Naive B cell (primary cell): ENCODE measurements around the gene DDX47. TPM values are rescaled to one million over a fixed set of nuclear protein-coding genes. Genes with fewer than 3 reads are reported as not detected.
"Not testable (repeated sequence)": the region's sequence is repeated elsewhere in the genome, so short reads cannot be mapped to it uniquely, and the experiment has no call there.

ENCODE experiments used
- ATAC-seq, 2 donors: fragments of 150-1000 bp; cut with Tn5 transposase; 2 replicates each; pipeline ENCODE4 v1.10.0; 2021; ENCODE audit warnings: low read depth in 2 of 2, mild to moderate bottlenecking in 2 of 2, moderate library complexity in 2 of 2
- DNase-seq: peaks from one replicate; pipeline ENCODE4 v3.0.0; 2022
- H3K27ac Mint-ChIP-seq, 6 donors: one replicate each; pipeline ENCODE4 v1.8.0; 2020 to 2022; ENCODE audit warnings: mild to moderate bottlenecking in 6 of 6, mixed read lengths in 6 of 6, moderate library complexity in 5 of 6, inconsistent platforms in 2 of 6
- H3K27me3 Mint-ChIP-seq, 3 donors: one replicate each; pipeline ENCODE4 v1.8.0; 2021 to 2022; ENCODE audit warnings: mixed read lengths in 3 of 3, mild to moderate bottlenecking in 1 of 3
- H3K36me3 Mint-ChIP-seq, 2 donors: one replicate each; pipeline ENCODE4 v1.8.0; 2020 to 2022; ENCODE audit warnings: mixed read lengths in 2 of 2, inconsistent platforms in 1 of 2, mild to moderate bottlenecking in 1 of 2
- H3K4me1 Mint-ChIP-seq, 3 donors: one replicate each; pipeline ENCODE4 v1.8.0; 2020 to 2022; ENCODE audit warnings: mixed read lengths in 3 of 3, inconsistent platforms in 1 of 3, mild to moderate bottlenecking in 1 of 3, moderate library complexity in 1 of 3
- H3K4me3 Mint-ChIP-seq, 8 donors: one replicate each; pipeline ENCODE4 v1.8.0; 2020 to 2022; ENCODE audit warnings: mild to moderate bottlenecking in 8 of 8, mixed read lengths in 8 of 8, moderate library complexity in 8 of 8, inconsistent platforms in 2 of 8
- H3K9me3 Mint-ChIP-seq, 7 donors: one replicate each; pipeline ENCODE4 v1.8.0; 2020 to 2022; ENCODE audit warnings: mixed read lengths in 7 of 7, mild to moderate bottlenecking in 5 of 7, inconsistent platforms in 2 of 7, moderate library complexity in 1 of 7
- polyA plus RNA-seq, 6 donors: library from polyadenylated mRNA; unstranded; fragments of 300-500 nt; fragmentation: Illumina TruSeq; gene quantifications; one replicate each; pipeline ENCODE4 v1.2.3, GENCODE V29; 2021; ENCODE audit warnings: low read depth in 6 of 6

The DDX47 gene
- polyA plus RNA-seq, 6 donors from 2014 or later: 52.0 to 98.1 (median 78.2) TPM

DNA sequence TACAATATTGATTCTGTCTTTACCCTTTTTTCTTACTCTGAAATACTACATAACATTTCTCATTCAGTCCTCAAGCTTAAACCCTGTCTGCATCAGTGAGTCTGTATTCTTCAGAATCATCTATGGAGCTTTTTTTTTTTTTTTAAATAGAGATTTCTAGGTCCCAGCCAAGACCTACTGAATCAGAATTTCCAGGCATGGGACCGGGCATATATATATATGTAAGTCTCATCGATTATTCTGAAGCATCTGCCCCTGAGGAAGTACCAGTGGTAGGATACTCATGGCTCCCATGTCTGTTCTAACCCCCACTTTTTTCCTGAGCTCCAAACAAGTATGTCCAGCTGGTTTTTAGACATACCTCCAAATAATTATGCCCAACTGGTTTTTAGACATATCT, 6.1 kb downstream of the DDX47 start:
- Mint-ChIP-seq H3K36me3 (peaks cover 22 to 39% of the 10 kb centered on the region in 2 donors), H3K27ac (peak overlapping the region in 2 of 6 donors; percentile 32 to 84), H3K4me3 (no peak overlapping the region), H3K27me3 (no peaks in the 10 kb centered on the region), H3K4me1 (peaks cover 31 to 50% (median 40%) of the 10 kb centered on the region in 3 donors), H3K9me3 (no peaks in the 10 kb centered on the region)
- DNase-seq (no peak), ATAC-seq (no peak)

- peaks cover 25 to 44% (median 34%) of the 10 kb centered on the region in 3 donors for H3K4me1 Mint-ChIP-seq
- no peaks in the 10 kb centered on the region for H3K27me3 Mint-ChIP-seq
- peak overlapping the region in 3 of 6 donors; percentile 28 to 39 (median 32) for H3K27ac Mint-ChIP-seq
- H3K36me3 Mint-ChIP-seq: peaks cover 28 to 39% of the 10 kb centered on the region in 2 donors
- no peak for ATAC-seq
- H3K4me3 Mint-ChIP-seq: peak overlapping the region in 1 of 8 donors; percentile 2
- no peaks in the 10 kb centered on the region for H3K9me3 Mint-ChIP-seq
- no peak for DNase-seq
Measured at GRCh38 chr12:12819752-12820311, 6.7 kb downstream of the DDX47 start.

GRCh38 chr12:12820376-12820775, 7.2 kb downstream of the DDX47 start:
- not testable (repeated sequence) for H3K4me3 Mint-ChIP-seq, H3K9me3 Mint-ChIP-seq, DNase-seq, H3K27me3 Mint-ChIP-seq, ATAC-seq, H3K27ac Mint-ChIP-seq
- Mint-ChIP-seq H3K36me3 (peaks cover 30 to 37% of the 10 kb centered on the region in 2 donors), H3K4me1 (peaks cover 23 to 41% (median 31%) of the 10 kb centered on the region in 3 donors)

DNA sequence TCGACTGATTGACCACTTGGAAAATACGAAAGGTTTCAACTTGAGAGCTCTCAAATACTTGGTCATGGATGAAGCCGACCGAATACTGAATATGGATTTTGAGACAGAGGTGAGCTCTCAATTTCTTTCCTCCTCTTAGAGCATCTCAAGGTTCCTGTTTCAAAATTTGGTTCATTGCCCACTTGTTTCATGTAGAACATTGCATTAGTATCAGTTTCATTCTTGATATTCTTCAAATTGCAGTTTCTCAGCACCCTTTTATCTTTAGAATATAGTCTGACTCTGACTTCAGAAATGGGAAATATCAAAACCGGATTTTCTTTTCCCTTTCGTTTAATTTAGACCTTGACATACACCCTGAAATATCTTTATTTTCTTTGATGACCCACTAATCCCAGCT, 8.8 kb downstream of the DDX47 start:
- no peak overlapping the region for H3K27ac Mint-ChIP-seq
- no peaks in the 10 kb centered on the region for H3K9me3 Mint-ChIP-seq

GRCh38 chr12:12822886-12823285, 9.7 kb downstream of the DDX47 start:
- peak overlapping the region in 3 of 6 donors; percentile 6 to 54 (median 36) for H3K27ac Mint-ChIP-seq
- H3K4me1 Mint-ChIP-seq: peaks cover 9 to 20% (median 18%) of the 10 kb centered on the region in 3 donors

More for the DNA sequence above, 8.8 kb downstream of the DDX47 start:
- no peak for ATAC-seq
- Mint-ChIP-seq H3K27me3 (no peaks in the 10 kb centered on the region), H3K4me3 (no peak overlapping the region), H3K36me3 (peaks cover 31% of the 10 kb centered on the region in 2 donors), H3K4me1 (peaks cover 9 to 26% (median 18%) of the 10 kb centered on the region in 3 donors)
- DNase-seq: no peak

GRCh38 chr12:12823300-12823699, 10.2 kb downstream of the DDX47 start:
- DNase-seq: no peak
- peaks cover 31 to 36% of the 10 kb centered on the region in 2 donors for H3K36me3 Mint-ChIP-seq
- no peak overlapping the region for H3K4me3 Mint-ChIP-seq
- no peaks in the 10 kb centered on the region for H3K27me3 Mint-ChIP-seq
- H3K27ac Mint-ChIP-seq: peak overlapping the region in 1 of 6 donors; percentile 6
- no peak for ATAC-seq
- H3K4me1 Mint-ChIP-seq: peaks cover 9 to 18% (median 16%) of the 10 kb centered on the region in 3 donors
- H3K9me3 Mint-ChIP-seq: no peaks in the 10 kb centered on the region

More at GRCh38 chr12:12822886-12823285, 9.7 kb downstream of the DDX47 start:
- ATAC-seq (no peak), DNase-seq (no peak)
- Mint-ChIP-seq H3K9me3 (no peaks in the 10 kb centered on the region), H3K36me3 (peaks cover 31 to 34% of the 10 kb centered on the region in 2 donors), H3K4me3 (no peak overlapping the region), H3K27me3 (no peaks in the 10 kb centered on the region)

- no peaks in the 10 kb centered on the region for H3K9me3 Mint-ChIP-seq
- DNase-seq (no peak), ATAC-seq (no peak)
- peaks cover 31 to 39% of the 10 kb centered on the region in 2 donors for H3K36me3 Mint-ChIP-seq
- H3K4me3 Mint-ChIP-seq: no peak overlapping the region
- peaks cover 8 to 14% (median 12%) of the 10 kb centered on the region in 3 donors for H3K4me1 Mint-ChIP-seq
- H3K27ac Mint-ChIP-seq: no peak overlapping the region
- H3K27me3 Mint-ChIP-seq: no peaks in the 10 kb centered on the region
Measured at GRCh38 chr12:12823811-12824210, 10.7 kb downstream of the DDX47 start.

GRCh38 chr12:12835378-12836146, 22.4 kb downstream of the DDX47 start:
- H3K4me3 Mint-ChIP-seq: no peak overlapping the region
- H3K4me1 Mint-ChIP-seq: peaks cover 0 to 11% (median 9%) of the 10 kb centered on the region in 3 donors
- peaks cover 26 to 32% of the 10 kb centered on the region in 2 donors for H3K36me3 Mint-ChIP-seq
- DNase-seq (no peak), ATAC-seq (no peak)
- peak overlapping the region in 4 of 6 donors; percentile 14 to 43 (median 42) for H3K27ac Mint-ChIP-seq
- H3K9me3 Mint-ChIP-seq: peaks cover 0 to 7% (median 0%) of the 10 kb centered on the region in 7 donors
- H3K27me3 Mint-ChIP-seq: no peaks in the 10 kb centered on the region

- Mint-ChIP-seq H3K27me3 (no peaks in the 10 kb centered on the region), H3K9me3 (peaks cover 0 to 7% (median 0%) of the 10 kb centered on the region in 7 donors), H3K27ac (peak overlapping the region in 3 of 6 donors; percentile 2 to 21 (median 10)), H3K4me1 (peaks cover 0 to 11% (median 9%) of the 10 kb centered on the region in 3 donors), H3K4me3 (no peak overlapping the region), H3K36me3 (peaks cover 24 to 27% of the 10 kb centered on the region in 2 donors)
- DNase-seq (no peak), ATAC-seq (no peak)
Measured at GRCh38 chr12:12836571-12836970, 23.4 kb downstream of the DDX47 start.

GRCh38 chr12:12837025-12837812, 24.1 kb downstream of the DDX47 start:
- H3K4me3 Mint-ChIP-seq: no peak overlapping the region

DNA sequence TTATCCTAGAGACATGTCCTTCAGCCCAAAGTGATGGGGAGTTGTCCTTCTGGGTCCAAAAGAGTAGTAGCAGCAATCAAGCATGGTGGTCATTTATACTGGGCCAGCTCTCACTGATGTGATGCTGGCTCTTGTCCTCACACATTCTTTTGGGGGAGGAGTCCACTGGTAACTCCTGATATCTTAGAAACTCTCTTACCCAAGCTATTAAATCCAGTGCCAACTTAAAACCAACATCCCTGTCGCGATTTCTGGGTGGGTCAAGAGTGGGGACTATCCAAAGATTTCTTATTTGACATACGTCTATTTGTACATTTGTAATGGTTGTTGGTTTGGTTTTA, 24.6 kb downstream of the DDX47 start:
- peaks cover 13 to 15% of the 10 kb centered on the region in 2 donors for H3K36me3 Mint-ChIP-seq
- H3K9me3 Mint-ChIP-seq: peaks cover 0 to 7% (median 0%) of the 10 kb centered on the region in 7 donors
- peak overlapping the region in 3 of 6 donors; percentile 4 to 28 (median 17) for H3K27ac Mint-ChIP-seq
- no peak overlapping the region for H3K4me3 Mint-ChIP-seq
- ATAC-seq (no peak), DNase-seq (no peak)
- no peaks in the 10 kb centered on the region for H3K27me3 Mint-ChIP-seq
- H3K4me1 Mint-ChIP-seq: peaks cover 5 to 11% (median 9%) of the 10 kb centered on the region in 3 donors

More at GRCh38 chr12:12837025-12837812, 24.1 kb downstream of the DDX47 start:
- H3K36me3 Mint-ChIP-seq: peaks cover 19 to 20% of the 10 kb centered on the region in 2 donors
- no peaks in the 10 kb centered on the region for H3K27me3 Mint-ChIP-seq
- DNase-seq (peak; percentile 25), ATAC-seq (peak; percentile 69)
- H3K27ac Mint-ChIP-seq: peak overlapping the region in 3 of 6 donors; percentile 17 to 28 (median 21)
- H3K4me1 Mint-ChIP-seq: peaks cover 0 to 11% (median 9%) of the 10 kb centered on the region in 3 donors
- peaks cover 0 to 7% (median 0%) of the 10 kb centered on the region in 7 donors for H3K9me3 Mint-ChIP-seq

DNA sequence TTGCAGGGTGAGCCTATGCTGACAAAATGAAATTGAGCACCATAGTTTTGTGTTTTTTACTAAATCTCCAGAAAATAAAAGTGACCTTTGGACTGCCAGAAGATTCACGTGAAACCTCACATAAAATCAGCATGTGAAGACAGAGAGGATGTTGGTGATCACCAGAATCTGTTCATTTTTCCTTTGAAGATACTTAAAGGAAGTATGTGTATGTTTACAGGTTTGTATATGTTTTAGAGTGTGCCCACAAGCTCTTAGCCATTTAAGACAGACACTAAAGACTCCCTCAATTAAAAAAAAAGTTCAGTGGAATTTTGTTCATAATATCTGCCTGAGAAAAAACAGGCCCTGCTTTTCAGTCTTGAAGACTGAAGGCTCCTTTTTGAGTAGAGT, 25.9 kb downstream of the DDX47 start:
- Mint-ChIP-seq H3K27ac (no peak overlapping the region), H3K4me1 (peaks cover 5 to 9% (median 5%) of the 10 kb centered on the region in 3 donors), H3K9me3 (peaks cover 0 to under 1% (median 0%) of the 10 kb centered on the region in 7 donors), H3K27me3 (no peaks in the 10 kb centered on the region), H3K36me3 (peaks cover 2% of the 10 kb centered on the region in 2 donors), H3K4me3 (no peak overlapping the region)
- no peak for ATAC-seq
- DNase-seq: no peak

GRCh38 chr12:12839439-12839838, 26.3 kb downstream of the DDX47 start:
- ATAC-seq, H3K27ac Mint-ChIP-seq, DNase-seq: not testable (repeated sequence)

More at GRCh38 chr12:12839439-12839838, 26.3 kb downstream of the DDX47 start:
- not testable (repeated sequence) for H3K36me3 Mint-ChIP-seq, H3K27me3 Mint-ChIP-seq, H3K9me3 Mint-ChIP-seq, H3K4me3 Mint-ChIP-seq, H3K4me1 Mint-ChIP-seq
